GM12801 (cell line): ENCODE data around the gene C1QTNF9.

Experiments
- CTCF ChIP-seq: IDR thresholded peaks from one replicate; pipeline ENCODE4 v1.5.1; 2011; ENCODE audit warnings: control low read depth; ENCODE audit not compliant: insufficient read length; ENCODE audit errors: extremely low read depth

Gene C1QTNF9

GRCh38 chr13:24308068-24308445 lies 1.3 kb upstream of the C1QTNF9 start:
- no peak for TF ChIP-seq CTCF

- no peak for TF ChIP-seq CTCF
These were observed 826 bp upstream of the C1QTNF9 start for GRCh38 chr13:24308488-24309020.

- no peak for TF ChIP-seq CTCF
These were observed 4.1 kb downstream of the C1QTNF9 start for GRCh38 chr13:24313439-24313838.

GRCh38 chr13:24323036-24323738 lies 13.8 kb downstream of the C1QTNF9 start:
- no peak for TF ChIP-seq CTCF

GRCh38 chr13:24323739-24324075 lies 14.3 kb downstream of the C1QTNF9 start:
- no peak for TF ChIP-seq CTCF

- no peak for TF ChIP-seq CTCF
These were observed 18.8 kb downstream of the C1QTNF9 start for GRCh38 chr13:24328145-24328544.

- no peak for TF ChIP-seq CTCF
These were observed 29.3 kb downstream of the C1QTNF9 start for GRCh38 chr13:24338721-24339120.
